Left renal cortex interstitium (tissue), 4 donors: Measurements from ENCODE around the gene MAN2B2. TPM values are rescaled to one million over a fixed set of nuclear protein-coding genes. Genes with fewer than 3 reads are reported as not detected.
"Not testable (repeated sequence)": the region's sequence is repeated elsewhere in the genome, so short reads cannot be mapped to it uniquely, and the experiment has no call there.

Experiments used
- DNase-seq, 4 donors: peaks; one replicate each; pipeline ENCODE4 v3.0.0-alpha.2; 2013; ENCODE audit warnings: low read depth in 4 of 4, low spot score in 2 of 4, missing footprints in 1 of 4
- polyA plus RNA-seq, 4 donors: library from polyadenylated mRNA; unstranded; fragments of 120-200 nt; gene quantifications; one replicate each; pipeline ENCODE4 v1.2.1, GENCODE V29; 2013; ENCODE audit not compliant: insufficient read length in 4 of 4

MAN2B2 gene
- polyA plus RNA-seq, 4 donors: 17.3 to 20.5 (median 19.3) TPM

DNA sequence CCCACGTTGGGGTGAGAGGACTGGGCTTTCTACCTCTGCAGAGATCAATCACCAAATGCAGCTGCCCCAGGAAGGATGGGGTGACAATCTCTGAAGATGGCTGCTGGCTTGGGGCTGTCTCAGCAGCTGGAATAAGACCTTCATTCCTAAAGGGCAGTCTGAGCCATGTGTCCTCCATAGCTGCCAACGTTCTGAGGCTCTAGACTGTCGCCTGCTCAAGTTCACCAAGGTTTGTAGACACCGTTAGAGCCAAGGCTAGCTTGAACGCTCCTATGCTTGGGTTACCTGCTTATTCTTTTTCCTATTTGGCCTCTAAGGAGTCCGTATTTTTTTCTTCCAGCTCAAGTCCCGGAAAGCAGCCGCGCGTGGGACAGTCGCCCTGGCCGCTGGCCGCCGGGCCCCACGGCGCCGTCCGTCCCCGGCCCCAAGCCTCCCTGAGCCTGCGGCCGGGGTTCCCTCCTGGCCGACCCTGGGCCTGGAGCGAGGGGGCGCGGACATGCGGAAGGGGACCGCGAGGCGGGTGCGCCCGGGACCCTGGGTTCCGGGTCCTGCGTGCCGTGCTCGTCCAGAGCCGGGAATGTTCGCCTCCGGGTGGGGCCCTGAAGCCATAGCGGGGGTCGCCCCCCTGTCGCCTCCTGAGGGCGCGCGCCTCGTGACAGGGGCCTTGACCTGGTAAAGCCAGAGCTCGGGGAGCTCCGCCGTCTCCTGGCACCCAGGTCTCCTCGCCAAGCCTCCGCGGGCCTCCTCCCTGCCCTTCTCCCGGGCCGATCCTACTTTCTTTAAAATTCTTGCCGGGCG is 88.8 kb downstream of the MAN2B2 start:
- no peak for DNase-seq

DNA sequence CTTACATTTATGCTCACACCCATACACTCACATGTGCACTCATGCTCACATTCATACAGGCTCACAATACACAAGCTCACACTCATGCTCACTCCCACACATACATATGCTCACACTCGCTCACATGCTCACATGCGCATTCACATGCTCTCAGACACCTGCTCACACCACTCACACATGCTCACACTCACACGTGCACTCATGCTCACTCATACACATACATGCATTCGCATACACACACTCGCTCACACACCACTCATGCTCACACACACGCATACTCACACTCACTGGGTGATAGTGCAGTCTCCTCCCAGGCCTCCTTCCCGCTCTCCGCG is 90.3 kb downstream of the MAN2B2 start:
- no peak for DNase-seq

DNA sequence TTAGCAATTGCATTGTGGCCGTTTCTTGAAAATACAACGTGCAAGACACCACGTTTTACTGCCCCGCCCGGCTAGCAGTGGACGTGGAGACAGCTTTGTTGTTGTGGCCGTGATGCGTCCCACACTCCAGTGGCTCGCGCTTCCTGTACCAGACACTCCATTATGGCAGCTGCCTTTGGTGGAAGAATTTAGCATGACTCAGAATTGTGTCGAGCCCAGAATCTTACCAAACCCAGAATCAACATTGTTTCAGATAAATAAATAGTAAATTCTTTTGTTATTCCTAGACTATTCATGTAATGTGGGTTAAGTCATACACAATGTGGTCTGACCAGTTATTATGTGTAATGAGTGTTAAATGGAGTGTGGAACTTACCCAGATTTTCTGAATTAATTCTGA is 93.4 kb downstream of the MAN2B2 start:
- DNase-seq: no peak

DNA sequence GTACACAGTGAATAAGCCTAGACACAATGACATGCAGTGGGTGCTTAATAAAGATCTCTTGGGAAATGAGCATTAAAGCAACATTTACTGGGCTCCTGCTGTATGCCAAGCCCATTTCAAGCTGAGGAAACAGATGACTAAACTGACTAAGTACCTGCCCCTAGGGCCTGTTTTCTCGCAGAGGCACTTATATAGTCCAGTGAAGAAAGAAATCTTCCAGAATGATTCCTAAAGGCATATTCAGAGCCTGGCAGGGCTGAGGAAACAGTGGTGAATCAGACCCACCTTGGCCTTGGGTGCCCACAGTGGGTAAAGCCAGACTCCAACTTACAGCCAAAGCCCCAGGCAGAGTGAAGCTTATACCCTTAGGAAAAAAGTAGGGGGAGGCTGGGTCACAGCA is 96.7 kb downstream of the MAN2B2 start:
- DNase-seq: no peak

DNA sequence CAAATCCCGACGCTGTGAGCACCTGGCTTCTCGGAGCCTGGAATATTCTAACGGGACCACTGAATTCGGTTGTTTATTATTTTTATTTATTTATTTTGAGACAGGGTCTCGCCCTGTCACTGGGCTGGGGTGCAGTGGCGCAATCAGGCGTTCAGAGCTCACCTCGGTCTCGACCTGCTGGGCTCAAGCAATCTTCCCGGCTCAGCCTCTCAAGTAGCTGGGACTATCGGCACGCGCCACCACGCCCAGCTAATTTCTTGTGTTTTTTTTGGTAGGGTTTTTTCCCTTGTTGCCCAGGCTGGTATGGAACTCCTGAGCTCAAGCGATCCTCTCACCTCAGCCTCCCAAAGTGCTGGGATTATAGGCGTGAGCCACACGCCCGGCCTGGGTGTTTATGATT is 97.1 kb downstream of the MAN2B2 start:
- DNase-seq: no peak

DNA sequence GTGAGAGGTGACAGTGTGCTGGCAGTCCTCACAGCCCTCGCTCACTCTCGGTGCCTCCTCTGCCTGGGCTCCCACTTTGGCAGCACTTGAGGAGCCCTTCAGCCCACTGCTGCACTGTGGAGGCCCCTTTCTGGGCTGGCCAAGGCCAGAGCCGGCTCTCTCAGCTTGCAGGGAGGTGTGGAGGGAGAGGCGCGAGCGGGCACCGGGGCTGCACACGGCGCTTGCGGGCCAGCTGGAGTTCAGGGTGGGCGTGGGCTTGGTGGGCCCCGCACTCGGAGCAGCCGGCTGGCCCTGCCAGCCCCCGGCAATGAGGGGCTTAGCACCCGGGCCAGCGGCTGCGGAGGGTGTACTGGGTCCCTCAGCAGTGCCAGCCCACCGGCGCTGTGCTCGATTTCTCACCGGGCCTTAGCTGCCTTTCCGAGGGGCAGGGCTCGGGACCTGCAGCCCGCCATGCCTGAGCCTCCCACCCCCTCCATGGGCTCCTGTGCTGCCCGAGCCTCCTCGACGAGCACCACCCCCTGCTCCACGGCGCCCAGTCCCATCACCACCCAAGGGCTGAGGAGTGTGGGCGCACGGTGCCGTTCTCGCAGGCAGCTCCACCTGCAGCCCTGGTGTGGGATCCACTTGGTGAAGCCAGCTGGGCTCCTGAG is 97.7 kb downstream of the MAN2B2 start:
- not testable (repeated sequence) for DNase-seq

Other genes with a start within 250 kb of the MAN2B2 start
- under 1 TPM; 0.35 to 0.66 (median 0.53) TPM for gene PPP2R2C, start 102.6 kb upstream of the MAN2B2 start, polyA plus RNA-seq
- 100 to 1,000 TPM; 377 to 482 (median 442) TPM for gene MRFAP1, start 65.5 kb downstream of the MAN2B2 start, polyA plus RNA-seq
- 10 to 100 TPM in 2 of 4 donors, 1 to 10 TPM in 2; 4.6 to 14.4 (median 9.7) TPM for gene S100P, start 118.7 kb downstream of the MAN2B2 start, polyA plus RNA-seq
- gene MRFAP1L1, start 134.7 kb downstream of the MAN2B2 start, polyA plus RNA-seq: 100 to 1,000 TPM; 114 to 156 (median 123) TPM
- gene BLOC1S4, start 141.0 kb downstream of the MAN2B2 start, polyA plus RNA-seq: 10 to 100 TPM; 11.3 to 18.3 (median 12.8) TPM
- 10 to 100 TPM; 36.4 to 43.8 (median 40.0) TPM for gene KIAA0232, start 207.5 kb downstream of the MAN2B2 start, polyA plus RNA-seq